Neural progenitor cell (in vitro differentiated cells): ENCODE measurements around the gene SLC25A42.

Experiments used
- EZH2 ChIP-seq: fragments of 200-600 bp; sonication (generic); IDR thresholded peaks from 2 replicates; pipeline ENCODE4 v1.6.1; 2017; ENCODE audit warnings: antibody characterized with exemption, mild to moderate bottlenecking, moderate library complexity
- EZH2phosphoT487 ChIP-seq: fragments of 200-600 bp; sonication (generic); IDR thresholded peaks from 2 replicates; pipeline ENCODE4 v1.6.1; 2017; ENCODE audit warnings: antibody characterized with exemption
- TF ChIP-seq, protein P1 (sequence below): fragments of 200-600 bp; sonication (generic); IDR thresholded peaks from 2 replicates; pipeline ENCODE4 v1.5.1; 2017; ENCODE audit warnings: antibody characterized with exemption, mild to moderate bottlenecking

DNA sequence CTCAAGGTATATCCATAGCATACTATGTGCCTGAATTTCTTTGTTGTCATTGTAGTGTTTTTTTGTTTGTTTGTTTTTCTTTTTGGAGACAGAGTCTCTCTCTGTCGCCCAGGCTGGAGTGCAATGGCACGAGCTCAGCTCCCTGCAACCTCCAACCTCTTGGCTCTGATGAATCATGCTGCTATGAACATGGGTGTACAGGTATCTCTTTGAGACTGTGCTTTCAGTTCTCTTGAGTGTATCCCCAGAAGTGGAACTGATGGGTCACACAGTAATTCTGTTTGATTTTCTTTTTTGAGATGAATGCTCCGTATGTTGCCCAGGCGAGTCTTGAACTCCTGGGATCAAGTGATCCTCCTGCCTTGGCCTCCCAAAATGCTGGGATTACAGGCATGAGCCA, 13.7 kb upstream of the SLC25A42 start:
- TF ChIP-seq, protein P1, sequence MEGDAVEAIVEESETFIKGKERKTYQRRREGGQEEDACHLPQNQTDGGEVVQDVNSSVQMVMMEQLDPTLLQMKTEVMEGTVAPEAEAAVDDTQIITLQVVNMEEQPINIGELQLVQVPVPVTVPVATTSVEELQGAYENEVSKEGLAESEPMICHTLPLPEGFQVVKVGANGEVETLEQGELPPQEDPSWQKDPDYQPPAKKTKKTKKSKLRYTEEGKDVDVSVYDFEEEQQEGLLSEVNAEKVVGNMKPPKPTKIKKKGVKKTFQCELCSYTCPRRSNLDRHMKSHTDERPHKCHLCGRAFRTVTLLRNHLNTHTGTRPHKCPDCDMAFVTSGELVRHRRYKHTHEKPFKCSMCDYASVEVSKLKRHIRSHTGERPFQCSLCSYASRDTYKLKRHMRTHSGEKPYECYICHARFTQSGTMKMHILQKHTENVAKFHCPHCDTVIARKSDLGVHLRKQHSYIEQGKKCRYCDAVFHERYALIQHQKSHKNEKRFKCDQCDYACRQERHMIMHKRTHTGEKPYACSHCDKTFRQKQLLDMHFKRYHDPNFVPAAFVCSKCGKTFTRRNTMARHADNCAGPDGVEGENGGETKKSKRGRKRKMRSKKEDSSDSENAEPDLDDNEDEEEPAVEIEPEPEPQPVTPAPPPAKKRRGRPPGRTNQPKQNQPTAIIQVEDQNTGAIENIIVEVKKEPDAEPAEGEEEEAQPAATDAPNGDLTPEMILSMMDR: no peak
- TF ChIP-seq EZH2 (no peak), EZH2phosphoT487 (no peak)
